GM23248 (cell line): ENCODE measurements around the gene SYNDIG1.

Experiments used
- EZH2 ChIP-seq: fragments of 200-600 bp; sonication (generic); IDR thresholded peaks from 2 replicates; pipeline ENCODE4 v1.6.1; 2018; ENCODE audit warnings: antibody characterized with exemption, mild to moderate bottlenecking; ENCODE audit not compliant: insufficient read depth, poor library complexity, severe bottlenecking
- EZH2phosphoT487 ChIP-seq: fragments of 200-600 bp; sonication (generic); IDR thresholded peaks from 2 replicates; pipeline ENCODE4 v1.6.1; 2018; ENCODE audit warnings: antibody characterized with exemption, moderate library complexity, mild to moderate bottlenecking, low read depth; ENCODE audit not compliant: insufficient read depth

DNA sequence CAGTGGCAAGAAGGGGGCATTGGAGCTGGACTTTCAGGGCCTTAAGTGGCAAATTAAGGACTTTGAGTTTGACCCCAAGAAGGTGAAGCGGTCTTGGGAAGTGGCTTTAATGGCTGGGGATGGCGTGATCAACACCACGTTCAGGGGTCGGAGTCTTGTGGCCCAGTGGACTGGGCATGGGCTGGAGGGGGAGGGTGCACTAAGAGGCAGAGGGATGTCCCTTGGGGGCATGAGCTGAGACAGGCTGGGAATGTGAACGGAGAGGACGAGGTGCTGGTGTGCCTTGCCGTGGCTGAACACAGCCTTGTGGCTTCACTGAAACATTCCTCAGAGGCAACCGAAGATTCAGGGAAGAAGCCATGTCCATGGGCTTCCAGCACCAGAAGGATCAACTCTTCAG is 227.0 kb downstream of the SYNDIG1 start:
- TF ChIP-seq EZH2 (no peak), EZH2phosphoT487 (no peak)
